ENCODE measurements around the gene IVL. TPM values are rescaled to one million over a fixed set of nuclear protein-coding genes. Genes with fewer than 3 reads are reported as not detected.

IVL gene
- total RNA-seq, 1 donor from 2014 or later: 0.24 TPM

GRCh38 chr1:152888126-152888525 is 20.2 kb upstream of the IVL start:
- H3K4me3 ChIP-seq: no peak overlapping the region
- no peak for TF ChIP-seq CTCF (IDR thresholded peaks at IDR 0.05)
- no peaks in the 10 kb centered on the region for H3K27me3 ChIP-seq (ENCODE audit: low read depth)
- no peaks in the 10 kb centered on the region for H3K9me3 ChIP-seq
- no peaks in the 10 kb centered on the region for H3K36me3 ChIP-seq
- DNase-seq: no peak
- no peaks in the 10 kb centered on the region for H3K4me1 ChIP-seq
- no peak for ATAC-seq
- no peak overlapping the region for H3K27ac ChIP-seq
- intact Hi-C loops (cut with DNase I): no loop called here

- H3K27ac ChIP-seq: no peak overlapping the region
- H3K27me3 ChIP-seq (ENCODE audit: low read depth): no peaks in the 10 kb centered on the region
- ATAC-seq (no peak), DNase-seq (no peak)
- no peak overlapping the region for H3K4me3 ChIP-seq
- intact Hi-C loops (cut with DNase I): no loop called here
- TF ChIP-seq CTCF (IDR thresholded peaks at IDR 0.05): no peak
- no peaks in the 10 kb centered on the region for H3K9me3 ChIP-seq
- H3K36me3 ChIP-seq: no peaks in the 10 kb centered on the region
- no peaks in the 10 kb centered on the region for H3K4me1 ChIP-seq
These were observed 9.3 kb upstream of the IVL start for GRCh38 chr1:152899027-152899426.

- no peak for TF ChIP-seq CTCF (IDR thresholded peaks at IDR 0.05)
- Histone ChIP-seq H3K4me3 (no peak overlapping the region), H3K36me3 (no peaks in the 10 kb centered on the region), H3K27me3 (ENCODE audit: low read depth) (no peaks in the 10 kb centered on the region), H3K4me1 (no peaks in the 10 kb centered on the region), H3K9me3 (no peaks in the 10 kb centered on the region), H3K27ac (no peak overlapping the region)
- DNase-seq (no peak), ATAC-seq (no peak)
- intact Hi-C loops (cut with DNase I): no loop called here
These were observed 8.5 kb upstream of the IVL start for GRCh38 chr1:152899883-152900282.

GRCh38 chr1:152901631-152902030 is 6.7 kb upstream of the IVL start:
- DNase-seq: no peak
- intact Hi-C loops (cut with DNase I): no loop called here
- Histone ChIP-seq H3K27me3 (ENCODE audit: low read depth) (no peaks in the 10 kb centered on the region), H3K27ac (no peak overlapping the region), H3K4me3 (no peak overlapping the region), H3K9me3 (no peaks in the 10 kb centered on the region), H3K36me3 (no peaks in the 10 kb centered on the region), H3K4me1 (no peaks in the 10 kb centered on the region)
- no peak for TF ChIP-seq CTCF (IDR thresholded peaks at IDR 0.05)
- ATAC-seq: no peak

GRCh38 chr1:152902636-152903035 is 5.7 kb upstream of the IVL start:
- H3K27me3 ChIP-seq (ENCODE audit: low read depth): no peaks in the 10 kb centered on the region
- no peaks in the 10 kb centered on the region for H3K4me1 ChIP-seq
- H3K9me3 ChIP-seq: no peaks in the 10 kb centered on the region
- no peaks in the 10 kb centered on the region for H3K36me3 ChIP-seq
- no peak for ATAC-seq
- H3K4me3 ChIP-seq: no peak overlapping the region
- no peak for TF ChIP-seq CTCF (IDR thresholded peaks at IDR 0.05)
- DNase-seq: no peak
- H3K27ac ChIP-seq: no peak overlapping the region
- intact Hi-C loops (cut with DNase I): no loop called here
